ELF-1 (cell line): ENCODE measurements around the gene PAPPA2.
"Not testable (repeated sequence)": the region's sequence is repeated elsewhere in the genome, so short reads cannot be mapped to it uniquely, and the experiment has no call there.

Experiments
- DNase-seq: peaks from one replicate; pipeline ENCODE4 v3.0.0-alpha.2; 2016; ENCODE audit warnings: low read depth, low spot score

The PAPPA2 gene

GRCh38 chr1:176604461-176604860 lies 141.5 kb downstream of the PAPPA2 start:
- DNase-seq: no peak

- DNase-seq: no peak
Measured at GRCh38 chr1:176605176-176605575, 142.2 kb downstream of the PAPPA2 start.

- DNase-seq: no peak
Measured at GRCh38 chr1:176609556-176610408, 146.8 kb downstream of the PAPPA2 start.

GRCh38 chr1:176612791-176613190 lies 149.8 kb downstream of the PAPPA2 start:
- DNase-seq: no peak

- no peak for DNase-seq
Measured at GRCh38 chr1:176617881-176618280, 154.9 kb downstream of the PAPPA2 start.

GRCh38 chr1:176619261-176619660 lies 156.3 kb downstream of the PAPPA2 start:
- no peak for DNase-seq

DNA sequence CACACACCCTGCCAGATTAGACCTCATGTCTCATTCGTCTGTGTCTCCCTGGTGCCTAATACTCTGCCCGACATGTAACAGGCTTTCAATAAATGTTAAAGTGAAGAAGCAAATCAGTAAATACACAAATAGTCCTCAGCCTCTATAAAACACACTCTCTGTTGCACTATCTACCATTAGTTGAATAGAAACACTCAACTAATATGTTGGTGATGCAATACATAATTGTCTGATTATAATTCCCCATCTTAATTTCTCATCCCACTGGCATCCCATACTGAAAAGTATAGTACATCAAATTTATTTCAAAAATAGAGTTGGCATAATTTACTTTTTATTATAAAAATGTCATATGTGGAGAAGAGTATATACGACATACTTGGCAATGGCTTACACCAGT lies 162.4 kb downstream of the PAPPA2 start:
- no peak for DNase-seq

DNA sequence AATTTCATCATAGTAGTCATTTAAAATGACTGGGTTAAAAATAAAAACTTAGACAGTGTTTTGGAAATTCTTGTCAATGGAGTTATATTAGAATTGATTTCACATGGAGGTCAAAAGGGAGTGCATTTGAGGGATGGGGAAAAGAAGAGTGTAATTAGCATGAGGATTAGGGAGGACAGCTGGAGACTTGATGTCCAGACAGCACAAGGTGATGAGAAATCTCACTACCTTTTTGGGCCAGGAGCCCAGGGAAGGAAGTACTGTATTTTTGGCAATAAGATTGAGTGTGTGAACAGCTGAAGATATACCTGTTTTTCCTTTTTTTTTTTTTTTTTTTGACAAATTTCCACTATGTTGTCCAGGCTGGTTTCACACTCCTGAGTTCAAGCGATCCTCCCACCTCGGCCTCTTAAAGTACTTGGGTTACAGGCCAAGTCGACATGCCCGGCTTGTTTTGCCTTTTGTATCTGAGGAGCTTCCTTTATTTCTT lies 163.6 kb downstream of the PAPPA2 start:
- no peak for DNase-seq

GRCh38 chr1:176628775-176629174 lies 165.8 kb downstream of the PAPPA2 start:
- no peak for DNase-seq

DNA sequence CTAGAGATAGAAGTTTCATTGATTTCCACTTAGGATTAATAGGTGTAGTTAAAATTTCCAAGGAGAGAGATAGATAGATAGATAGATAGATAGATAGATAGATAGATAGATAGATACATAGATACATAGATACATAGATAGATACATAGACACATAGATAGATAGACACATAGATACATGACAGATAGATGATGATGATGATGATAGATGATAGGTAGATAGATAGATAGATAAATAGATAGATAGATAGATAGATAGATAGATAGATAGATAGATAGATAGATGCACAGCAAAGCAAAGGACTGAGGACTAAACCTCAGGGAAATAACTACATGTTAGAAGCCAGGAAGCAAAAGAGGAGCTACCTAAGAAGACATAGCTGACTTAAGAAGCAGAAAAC lies 171.8 kb downstream of the PAPPA2 start:
- DNase-seq: not testable (repeated sequence)

DNA sequence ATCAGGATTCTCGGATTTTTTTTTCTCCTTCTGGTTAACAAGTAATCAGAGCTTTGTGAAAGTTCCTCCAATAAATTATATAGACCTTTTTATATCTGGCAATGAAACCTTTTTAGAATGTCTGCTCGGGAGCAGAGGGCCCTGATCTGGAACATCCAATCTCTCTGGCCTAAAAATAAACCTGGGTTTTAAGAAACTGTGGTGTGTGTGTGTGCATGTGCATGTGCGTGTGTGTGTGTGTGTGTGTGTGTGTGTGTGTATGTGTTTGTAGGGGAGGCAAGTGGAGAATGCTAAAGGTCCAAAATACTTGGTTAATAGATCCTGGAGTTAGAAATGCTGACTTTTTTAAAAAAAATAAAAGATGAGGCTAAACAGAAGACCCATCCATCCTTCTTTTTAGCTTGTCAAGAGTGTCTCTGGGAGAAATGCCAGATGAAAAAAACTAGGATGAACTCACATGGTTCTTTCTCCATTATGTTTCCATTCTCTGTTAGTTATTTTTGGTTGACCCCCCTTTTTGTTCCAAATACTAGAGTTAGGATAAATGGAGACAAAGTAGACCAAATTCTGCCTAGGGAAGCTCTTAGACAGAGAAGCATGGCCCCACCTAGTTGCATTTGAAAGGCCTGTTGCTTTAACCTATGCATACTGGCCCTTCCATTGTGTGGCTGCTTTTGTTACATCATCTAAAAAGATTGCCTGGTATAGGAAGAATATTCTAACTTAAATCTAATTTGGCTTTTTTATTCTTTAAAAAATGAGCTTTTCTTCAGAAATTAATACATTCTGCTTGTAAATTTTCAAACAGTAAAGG lies 175.9 kb downstream of the PAPPA2 start:
- no peak for DNase-seq

DNA sequence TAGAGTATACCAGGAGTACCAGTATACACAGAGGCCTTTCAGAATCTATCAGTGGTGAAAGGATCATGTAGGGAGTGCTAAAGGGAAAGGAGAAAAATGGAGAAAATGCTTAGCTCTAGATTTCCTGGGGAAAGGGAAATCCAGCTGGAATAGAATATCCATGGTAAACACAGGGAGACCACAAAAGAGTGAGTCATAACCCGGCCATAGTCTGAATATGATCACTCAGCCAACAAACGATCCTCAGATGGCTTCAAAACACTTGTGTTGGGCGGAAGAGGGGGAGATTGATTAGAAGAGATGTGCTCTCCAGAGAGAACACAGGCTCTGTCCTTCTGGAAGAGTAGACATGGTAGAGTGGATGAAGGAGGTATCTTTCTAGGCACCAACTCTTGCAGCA lies 180.6 kb downstream of the PAPPA2 start:
- DNase-seq: no peak

DNA sequence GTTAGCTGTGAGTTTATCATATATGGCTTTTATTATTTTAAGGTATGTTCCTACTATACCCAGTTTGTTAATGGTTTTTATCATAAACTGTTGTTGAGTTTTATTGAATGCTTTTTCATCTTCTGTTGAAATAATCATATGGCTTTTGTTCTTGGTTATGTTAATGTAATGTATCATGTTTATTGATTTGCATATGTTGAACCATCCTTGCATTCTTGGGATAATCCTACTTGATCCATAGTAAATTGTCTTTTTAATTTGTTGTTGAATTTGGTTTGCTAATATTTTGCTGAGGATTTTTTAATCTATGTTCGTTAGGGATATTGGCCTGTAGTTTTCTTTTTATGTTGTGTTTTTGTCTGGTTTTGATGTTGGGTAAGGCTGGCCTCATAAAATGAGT lies 185.6 kb downstream of the PAPPA2 start:
- no peak for DNase-seq

DNA sequence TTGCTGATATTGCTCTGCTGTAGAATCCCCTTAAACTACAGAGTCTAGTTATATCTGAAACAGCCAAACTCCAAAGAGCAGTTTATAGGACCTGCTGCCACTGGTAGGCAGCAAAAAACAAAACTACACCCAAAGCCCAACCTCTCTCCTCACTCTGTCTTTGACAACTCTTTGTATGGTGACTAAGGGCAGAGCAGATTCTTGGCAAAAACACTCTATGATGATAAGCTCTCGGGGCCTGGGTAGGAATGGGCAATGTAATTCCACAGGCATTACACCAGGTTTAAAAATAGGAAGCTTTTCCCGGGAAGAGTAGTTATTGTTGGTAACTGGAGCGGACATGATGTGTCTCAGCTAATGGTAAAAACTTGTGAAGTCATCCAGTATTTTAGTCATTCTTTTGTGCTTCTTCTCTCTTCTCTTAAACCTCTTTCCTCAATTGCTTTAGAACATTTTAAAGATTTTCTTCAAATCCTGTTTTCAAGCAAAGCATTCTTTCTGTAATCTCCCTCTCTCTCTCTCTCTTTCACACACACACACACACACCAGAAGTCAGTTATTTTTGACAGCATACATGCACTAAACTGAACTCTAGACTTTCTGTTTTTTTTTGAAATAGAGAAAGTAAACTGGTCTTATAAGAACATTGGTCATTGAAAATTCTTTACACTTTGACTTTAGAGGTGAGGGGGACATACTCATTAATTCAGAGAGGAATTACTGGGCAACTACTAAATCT lies 193.5 kb downstream of the PAPPA2 start:
- DNase-seq: no peak

GRCh38 chr1:176669782-176670181 lies 206.8 kb downstream of the PAPPA2 start:
- DNase-seq: no peak

DNA sequence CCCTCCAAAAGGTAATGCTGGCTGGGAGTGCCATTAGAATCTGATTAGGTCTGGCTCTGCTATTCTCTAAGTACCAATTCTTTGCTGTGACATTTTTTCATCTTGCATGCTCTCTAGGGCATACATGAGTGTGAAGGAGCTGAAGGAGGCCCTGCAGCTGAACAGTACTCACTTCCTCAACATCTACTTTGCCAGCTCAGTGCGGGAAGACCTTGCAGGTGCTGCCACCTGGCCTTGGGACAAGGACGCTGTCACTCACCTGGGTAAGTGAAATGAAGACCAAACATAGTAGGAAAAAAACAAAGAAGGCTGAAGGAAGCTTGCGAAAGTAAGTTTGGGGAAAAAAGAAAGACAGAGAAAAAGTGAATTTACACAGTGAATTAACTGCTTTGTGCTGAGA lies 207.9 kb downstream of the PAPPA2 start:
- DNase-seq: no peak

DNA sequence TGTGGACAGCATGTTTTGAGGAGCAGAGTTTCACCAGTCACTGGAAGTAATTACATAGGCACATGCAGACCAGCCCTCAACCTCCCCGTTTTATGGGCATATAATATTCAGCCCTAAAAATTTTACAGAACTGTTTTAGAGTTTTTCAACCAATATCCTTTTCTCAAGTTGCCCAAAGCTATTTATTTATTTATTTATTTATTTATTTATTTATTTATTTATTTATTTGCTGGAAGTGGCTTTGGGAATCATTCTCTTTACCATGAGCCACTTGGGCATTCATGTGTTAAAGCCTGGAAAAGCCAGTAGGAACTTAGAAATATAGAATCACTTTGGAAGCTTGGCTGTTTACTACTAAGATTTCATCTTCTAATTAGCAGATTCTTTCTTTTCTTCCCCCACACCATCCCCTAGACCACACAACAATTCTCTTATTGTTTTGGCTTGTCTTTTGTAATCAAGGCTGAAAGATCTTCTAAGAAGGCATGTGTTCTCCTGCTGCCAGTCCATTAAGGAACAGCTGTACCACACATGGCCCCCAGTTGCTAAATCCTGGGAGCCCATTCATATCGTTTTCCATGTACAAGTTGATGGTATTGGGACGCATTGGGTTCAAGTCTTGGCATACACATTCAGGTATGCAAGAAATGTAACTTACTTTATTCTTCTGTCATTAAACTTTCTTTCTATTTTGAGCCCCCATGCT lies 220.0 kb downstream of the PAPPA2 start:
- DNase-seq: no peak

GRCh38 chr1:176691251-176692228 lies 228.6 kb downstream of the PAPPA2 start:
- DNase-seq: peak; percentile 63

DNA sequence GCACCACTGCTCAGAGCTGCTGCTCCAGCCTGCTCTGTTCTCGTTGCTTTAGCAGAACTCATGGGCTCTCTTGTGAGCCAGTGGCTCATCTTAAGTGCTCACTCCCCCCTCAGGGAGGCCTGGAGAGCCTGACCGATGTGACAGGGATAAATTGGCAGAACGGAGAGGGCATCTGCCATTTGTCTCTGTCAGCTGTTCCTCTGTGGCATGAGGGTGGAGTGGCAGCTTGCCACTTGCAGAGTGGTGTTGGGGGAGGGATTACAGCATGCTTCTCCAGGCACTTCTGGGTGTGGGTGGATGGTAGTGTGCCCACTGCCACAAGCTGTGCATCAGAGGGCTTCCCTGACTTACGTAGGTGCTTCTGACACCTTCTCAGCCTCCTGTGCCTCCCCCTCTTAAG lies 229.5 kb downstream of the PAPPA2 start:
- DNase-seq: no peak
